ENCODE measurements around the gene FIBCD1.
"Not testable (repeated sequence)": the region's sequence is repeated elsewhere in the genome, so short reads cannot be mapped to it uniquely, and the experiment has no call there.

Gene FIBCD1

DNA sequence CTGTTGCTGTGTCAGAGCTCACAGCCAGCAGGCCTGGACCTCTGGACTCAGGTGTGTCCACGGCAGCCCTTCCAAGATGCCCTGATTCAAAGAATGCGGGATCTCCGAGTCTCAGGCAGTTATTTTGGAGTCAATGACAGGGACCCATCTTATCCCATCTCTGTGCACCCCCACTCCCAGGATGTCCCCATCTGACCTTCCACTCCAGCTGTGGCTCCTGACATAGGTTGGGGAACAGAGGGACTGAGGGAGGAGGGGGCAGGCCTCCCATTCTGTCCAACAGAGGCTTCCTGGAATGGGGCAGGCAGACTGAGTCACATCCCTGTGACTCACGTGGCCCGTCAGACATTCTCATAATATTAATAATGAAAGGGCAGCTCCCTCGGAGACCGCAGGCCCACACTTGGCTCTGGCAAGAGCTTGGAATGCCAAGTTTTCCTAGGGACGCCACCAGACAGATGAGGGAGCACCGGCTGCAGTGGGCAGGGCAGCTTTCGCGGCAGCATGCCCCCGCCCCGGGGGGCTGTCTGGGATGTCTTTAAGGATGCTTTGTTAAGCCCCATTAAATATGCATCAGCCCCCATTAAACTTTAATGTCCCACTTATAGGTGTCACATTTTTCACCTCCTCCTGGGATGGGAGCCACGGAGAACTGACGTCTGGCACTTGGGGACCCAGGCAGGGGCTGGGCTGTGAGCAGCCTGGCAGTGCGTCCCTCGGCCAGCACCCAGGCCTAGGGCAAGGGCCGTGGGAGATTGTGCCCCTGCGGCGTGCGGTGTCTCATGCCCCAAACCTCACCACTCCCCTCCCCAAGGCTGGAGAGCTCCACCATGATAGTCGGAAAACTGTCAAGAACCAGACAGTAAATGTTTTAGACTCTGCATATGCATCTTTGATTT is 23.6 kb upstream of the FIBCD1 start:
- Histone ChIP-seq H3K27ac (no peak overlapping the region), H3K27me3 (ENCODE audit: insufficient read depth, low read depth) (peaks cover 71% of the 10 kb centered on the region), H3K79me2 (ENCODE audit: insufficient read depth, low read depth) (no peaks in the 10 kb centered on the region), H3K4me3 (IDR thresholded peaks at IDR 0.05; ENCODE audit: insufficient read depth, low read depth, low read length) (no peak overlapping the region), H2AFZ (ENCODE audit: low read depth) (no peak overlapping the region), H3K9ac (no peak overlapping the region), H3K4me2 (no peak overlapping the region), H3K4me1 (ENCODE audit: low read depth, poor library complexity, severe bottlenecking) (no peaks in the 10 kb centered on the region), H3K36me3 (ENCODE audit: insufficient read depth) (no peaks in the 10 kb centered on the region), H4K20me1 (ENCODE audit: insufficient read depth) (no peaks in the 10 kb centered on the region)
- TF ChIP-seq CTCF (conservative IDR thresholded peaks at IDR 0.05; ENCODE audit: low read depth, low read length), result no peak

GRCh38 chr9:130961511-130962300 is 22.7 kb upstream of the FIBCD1 start:
- Histone ChIP-seq H3K27me3 (ENCODE audit: insufficient read depth, low read depth) (peaks cover 70% of the 10 kb centered on the region), H3K36me3 (ENCODE audit: insufficient read depth) (no peaks in the 10 kb centered on the region), H3K4me2 (no peak overlapping the region), H2AFZ (ENCODE audit: low read depth) (no peak overlapping the region), H3K27ac (no peak overlapping the region), H3K4me1 (ENCODE audit: low read depth, poor library complexity, severe bottlenecking) (no peaks in the 10 kb centered on the region), H4K20me1 (ENCODE audit: insufficient read depth) (no peaks in the 10 kb centered on the region), H3K79me2 (ENCODE audit: insufficient read depth, low read depth) (no peaks in the 10 kb centered on the region), H3K9ac (no peak overlapping the region), H3K4me3 (IDR thresholded peaks at IDR 0.05; ENCODE audit: insufficient read depth, low read depth, low read length) (no peak overlapping the region)
- TF ChIP-seq CTCF (conservative IDR thresholded peaks at IDR 0.05; ENCODE audit: low read depth, low read length), result no peak

- Histone ChIP-seq H3K27me3 (ENCODE audit: insufficient read depth, low read depth) (peaks cover 73% of the 10 kb centered on the region), H3K4me3 (IDR thresholded peaks at IDR 0.05; ENCODE audit: insufficient read depth, low read depth, low read length) (no peak overlapping the region), H3K36me3 (ENCODE audit: insufficient read depth) (no peaks in the 10 kb centered on the region), H4K20me1 (ENCODE audit: insufficient read depth) (no peaks in the 10 kb centered on the region), H2AFZ (ENCODE audit: low read depth) (no peak overlapping the region), H3K4me1 (ENCODE audit: low read depth, poor library complexity, severe bottlenecking) (no peaks in the 10 kb centered on the region), H3K4me2 (no peak overlapping the region), H3K9ac (no peak overlapping the region), H3K27ac (no peak overlapping the region), H3K79me2 (ENCODE audit: insufficient read depth, low read depth) (no peaks in the 10 kb centered on the region)
- TF ChIP-seq CTCF (conservative IDR thresholded peaks at IDR 0.05; ENCODE audit: low read depth, low read length), result no peak
Measured at GRCh38 chr9:130960522-130961378, 21.7 kb upstream of the FIBCD1 start.

DNA sequence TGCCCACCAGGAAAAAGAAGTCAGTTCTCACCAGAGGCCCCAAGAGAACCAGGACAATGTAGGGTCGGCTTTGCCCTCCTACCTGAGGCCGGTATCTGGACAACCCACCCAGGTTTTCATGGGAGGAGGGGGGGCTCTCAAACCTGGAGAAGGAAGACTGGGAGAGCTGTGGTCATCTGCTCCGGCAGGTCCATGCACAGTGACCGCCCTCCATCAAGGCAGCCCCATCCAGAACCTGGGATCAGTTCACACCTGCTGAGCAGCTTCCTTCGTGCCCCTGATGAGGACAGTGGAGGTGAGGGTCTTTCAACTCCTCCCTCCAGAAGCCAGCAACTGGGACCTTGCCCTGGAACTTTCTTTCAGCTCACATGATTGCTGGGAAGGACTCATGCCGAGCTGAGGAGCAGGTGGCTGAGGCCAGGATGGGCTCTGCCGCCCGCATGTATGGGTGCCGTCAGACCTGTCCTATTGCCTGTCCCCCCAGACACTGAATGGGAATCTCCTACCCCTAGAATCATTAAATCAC is 20.8 kb upstream of the FIBCD1 start:
- no peaks in the 10 kb centered on the region for H4K20me1 ChIP-seq (ENCODE audit: insufficient read depth)
- no peak overlapping the region for H3K4me2 ChIP-seq
- no peak overlapping the region for H3K27ac ChIP-seq
- H3K9ac ChIP-seq, result no peak overlapping the region
- no peak overlapping the region for H2AFZ ChIP-seq (ENCODE audit: low read depth)
- no peak for TF ChIP-seq CTCF (conservative IDR thresholded peaks at IDR 0.05; ENCODE audit: low read depth, low read length)
- no peaks in the 10 kb centered on the region for H3K79me2 ChIP-seq (ENCODE audit: insufficient read depth, low read depth)
- H3K4me1 ChIP-seq (ENCODE audit: low read depth, poor library complexity, severe bottlenecking), result no peaks in the 10 kb centered on the region
- H3K36me3 ChIP-seq (ENCODE audit: insufficient read depth), result no peaks in the 10 kb centered on the region
- H3K27me3 ChIP-seq (ENCODE audit: insufficient read depth, low read depth), result peaks cover 64% of the 10 kb centered on the region
- no peak overlapping the region for H3K4me3 ChIP-seq (IDR thresholded peaks at IDR 0.05; ENCODE audit: insufficient read depth, low read depth, low read length)

DNA sequence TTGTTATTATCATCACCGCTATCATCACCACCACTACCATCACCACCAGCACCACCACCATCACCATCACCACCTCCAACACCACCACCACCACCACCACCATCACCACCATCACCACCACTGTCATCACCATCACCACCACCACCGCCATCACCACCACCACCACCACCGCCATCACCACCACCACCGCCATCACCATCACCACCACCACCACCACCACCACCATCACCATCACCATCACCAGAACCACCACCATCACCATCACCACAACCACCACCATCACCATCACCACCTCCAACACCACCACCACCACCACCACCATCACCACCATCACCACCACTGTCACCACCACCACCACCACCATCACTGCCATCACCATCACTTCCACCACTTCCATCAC is 19.5 kb upstream of the FIBCD1 start:
- H3K9ac ChIP-seq; H3K79me2 ChIP-seq (ENCODE audit: insufficient read depth, low read depth); H3K36me3 ChIP-seq (ENCODE audit: insufficient read depth); H3K4me3 ChIP-seq (IDR thresholded peaks at IDR 0.05; ENCODE audit: insufficient read depth, low read depth, low read length); H2AFZ ChIP-seq (ENCODE audit: low read depth); H3K4me1 ChIP-seq (ENCODE audit: low read depth, poor library complexity, severe bottlenecking); H3K27ac ChIP-seq; H4K20me1 ChIP-seq (ENCODE audit: insufficient read depth); H3K4me2 ChIP-seq: not testable (repeated sequence)
- H3K27me3 ChIP-seq (ENCODE audit: insufficient read depth, low read depth), result peaks cover 55% of the 10 kb centered on the region
